ENCODE results near the gene CCDC28B.

- TF ChIP-seq CTCF (IDR thresholded peaks at IDR 0.05 in 8 of 11, conservative IDR thresholded peaks at IDR 0.05 in 3 of 11) (no peak), POLR2AphosphoS5 (IDR thresholded peaks at IDR 0.05) (no peak)
Measured at GRCh38 chr1:32181065-32181464, 19.3 kb upstream of the CCDC28B start.

Data from spleen (tissue), 7 donors.